ENCODE results near the gene MAP2K1. TPM values are rescaled to one million over a fixed set of nuclear protein-coding genes. Genes with fewer than 3 reads are reported as not detected.

MAP2K1 gene
- total and polyA plus RNA-seq, 9 of the 15 experiments (the other 6 are each of a cell fraction or from before 2014, with no cell fraction given), result 7.5 to 58.3 (median 30.0) TPM

DNA sequence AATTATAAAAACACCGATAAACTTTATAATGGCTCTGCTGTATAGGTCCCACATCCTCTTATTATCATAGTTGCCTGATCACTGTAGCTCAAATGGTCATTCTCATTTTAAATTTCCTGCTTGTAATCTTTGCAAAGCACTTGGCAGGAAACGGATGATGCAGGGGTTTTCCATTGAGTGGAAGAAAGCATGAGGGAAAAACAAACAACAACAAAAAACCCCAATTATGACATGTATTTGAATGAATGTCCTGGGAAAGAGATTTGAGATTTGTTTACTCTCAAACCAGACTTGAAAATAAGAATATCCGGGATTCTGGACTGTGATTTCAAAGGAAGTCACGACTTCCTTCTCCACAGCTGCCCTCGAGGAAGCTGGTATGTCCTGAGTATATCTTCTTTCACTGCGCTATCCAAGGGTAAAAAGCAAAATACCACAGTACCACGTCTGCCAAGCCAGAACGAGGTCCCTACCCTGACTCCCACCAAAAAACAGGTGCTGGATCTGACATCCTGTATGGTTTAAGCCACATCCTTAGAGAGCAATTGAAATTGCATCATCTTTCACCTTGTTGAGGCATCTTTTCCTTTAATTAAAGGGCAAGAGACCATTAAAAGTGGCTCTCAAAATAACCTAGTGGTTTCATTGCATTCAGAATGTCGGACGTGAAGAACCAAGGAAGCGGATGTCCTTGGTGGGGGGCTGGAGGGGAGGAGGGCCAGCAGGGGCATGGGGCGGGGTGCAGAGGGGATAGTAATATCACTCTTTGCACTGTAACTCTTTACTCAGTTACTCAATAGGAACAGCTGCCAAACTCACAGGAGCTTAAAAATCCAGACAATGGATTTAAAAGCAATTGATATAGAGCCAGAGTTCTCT is 16.7 kb upstream of the MAP2K1 start (continued):
- TF ChIP-seq ZKSCAN3 (CRISPR knock-in tag; IDR thresholded peaks at IDR 0.05), result no peak
- no peak for TF ChIP-seq PML (IDR thresholded peaks at IDR 0.05; ENCODE audit: low read length)
- TF ChIP-seq PHF20 (IDR thresholded peaks at IDR 0.05; ENCODE audit: partially characterized antibody), result no peak
- TF ChIP-seq, protein P1, sequence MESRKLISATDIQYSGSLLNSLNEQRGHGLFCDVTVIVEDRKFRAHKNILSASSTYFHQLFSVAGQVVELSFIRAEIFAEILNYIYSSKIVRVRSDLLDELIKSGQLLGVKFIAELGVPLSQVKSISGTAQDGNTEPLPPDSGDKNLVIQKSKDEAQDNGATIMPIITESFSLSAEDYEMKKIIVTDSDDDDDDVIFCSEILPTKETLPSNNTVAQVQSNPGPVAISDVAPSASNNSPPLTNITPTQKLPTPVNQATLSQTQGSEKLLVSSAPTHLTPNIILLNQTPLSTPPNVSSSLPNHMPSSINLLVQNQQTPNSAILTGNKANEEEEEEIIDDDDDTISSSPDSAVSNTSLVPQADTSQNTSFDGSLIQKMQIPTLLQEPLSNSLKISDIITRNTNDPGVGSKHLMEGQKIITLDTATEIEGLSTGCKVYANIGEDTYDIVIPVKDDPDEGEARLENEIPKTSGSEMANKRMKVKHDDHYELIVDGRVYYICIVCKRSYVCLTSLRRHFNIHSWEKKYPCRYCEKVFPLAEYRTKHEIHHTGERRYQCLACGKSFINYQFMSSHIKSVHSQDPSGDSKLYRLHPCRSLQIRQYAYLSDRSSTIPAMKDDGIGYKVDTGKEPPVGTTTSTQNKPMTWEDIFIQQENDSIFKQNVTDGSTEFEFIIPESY (CRISPR knock-in tag; IDR thresholded peaks at IDR 0.05), result no peak
- TF ChIP-seq ZFX (CRISPR knock-in tag; IDR thresholded peaks at IDR 0.05), result no peak
- no peak for TF ChIP-seq ZNF263 (CRISPR knock-in tag; IDR thresholded peaks at IDR 0.05; ENCODE audit: borderline replicate concordance)
- TF ChIP-seq, protein P2, sequence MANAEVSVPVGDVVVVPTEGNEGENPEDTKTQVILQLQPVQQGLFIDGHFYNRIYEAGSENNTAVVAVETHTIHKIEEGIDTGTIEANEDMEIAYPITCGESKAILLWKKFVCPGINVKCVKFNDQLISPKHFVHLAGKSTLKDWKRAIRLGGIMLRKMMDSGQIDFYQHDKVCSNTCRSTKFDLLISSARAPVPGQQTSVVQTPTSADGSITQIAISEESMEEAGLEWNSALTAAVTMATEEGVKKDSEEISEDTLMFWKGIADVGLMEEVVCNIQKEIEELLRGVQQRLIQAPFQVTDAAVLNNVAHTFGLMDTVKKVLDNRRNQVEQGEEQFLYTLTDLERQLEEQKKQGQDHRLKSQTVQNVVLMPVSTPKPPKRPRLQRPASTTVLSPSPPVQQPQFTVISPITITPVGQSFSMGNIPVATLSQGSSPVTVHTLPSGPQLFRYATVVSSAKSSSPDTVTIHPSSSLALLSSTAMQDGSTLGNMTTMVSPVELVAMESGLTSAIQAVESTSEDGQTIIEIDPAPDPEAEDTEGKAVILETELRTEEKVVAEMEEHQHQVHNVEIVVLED (CRISPR knock-in tag; IDR thresholded peaks at IDR 0.05), result no peak
- TF ChIP-seq ZNF41 (CRISPR knock-in tag; conservative IDR thresholded peaks at IDR 0.05), result no peak
- no peak for TF ChIP-seq THRA (IDR thresholded peaks at IDR 0.05)
- TF ChIP-seq HNRNPUL1 (IDR thresholded peaks at IDR 0.05; ENCODE audit: low read length), result no peak
- no peak for TF ChIP-seq CBX1 (IDR thresholded peaks at IDR 0.05; ENCODE audit: low read depth)
- no peak for TF ChIP-seq YY1 (IDR thresholded peaks at IDR 0.05; ENCODE audit: borderline replicate concordance in 1 of 3, control insufficient read depth in 1 of 3, extremely low read depth in 1 of 3, insufficient read depth in 3 of 3, insufficient read length in 1 of 3, insufficient replicate concordance in 2 of 3, low read depth in 1 of 3, low read length in 2 of 3)
- no peak for TF ChIP-seq AFF4 (CRISPR knock-in tag; IDR thresholded peaks at IDR 0.05)
- no peak for TF ChIP-seq PTBP1 (IDR thresholded peaks at IDR 0.05; ENCODE audit: low read depth, low read length)
- no peak for TF ChIP-seq CBX2 (IDR thresholded peaks at IDR 0.05; ENCODE audit: insufficient read depth, low read length, poor library complexity, severe bottlenecking)
- TF ChIP-seq, protein P3, sequence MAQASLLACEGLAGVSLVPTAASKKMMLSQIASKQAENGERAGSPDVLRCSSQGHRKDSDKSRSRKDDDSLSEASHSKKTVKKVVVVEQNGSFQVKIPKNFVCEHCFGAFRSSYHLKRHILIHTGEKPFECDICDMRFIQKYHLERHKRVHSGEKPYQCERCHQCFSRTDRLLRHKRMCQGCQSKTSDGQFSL (CRISPR knock-in tag; IDR thresholded peaks at IDR 0.05), result no peak
- TF ChIP-seq, protein P3 (tag; IDR thresholded peaks at IDR 0.05), result no peak
